ENCODE measurements around the gene TMEFF1.

The TMEFF1 gene

DNA sequence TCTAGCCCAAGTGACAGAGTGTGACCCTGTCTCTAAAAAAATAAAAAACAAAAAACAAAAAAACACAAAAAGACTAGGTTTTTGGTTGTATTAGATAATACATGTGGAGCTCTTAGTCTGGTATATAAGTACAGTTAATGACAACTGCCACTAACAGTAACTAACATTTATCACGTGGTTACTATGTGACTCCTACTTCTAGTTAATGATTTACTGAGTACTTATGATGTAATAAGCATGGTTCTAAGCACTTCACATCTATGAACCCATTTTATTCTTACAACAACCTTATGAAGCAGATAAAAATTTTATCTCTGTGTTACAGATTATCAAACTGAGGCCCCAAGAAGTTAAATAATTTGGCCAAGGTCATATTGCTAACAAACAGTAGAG is 6.1 kb upstream of the TMEFF1 start:
- no peak for TF ChIP-seq GLIS3 (CRISPR knock-in tag; IDR thresholded peaks at IDR 0.05)
- no peak for TF ChIP-seq ZNF565 (CRISPR knock-in tag; conservative IDR thresholded peaks at IDR 0.05; ENCODE audit: low read depth)
- TF ChIP-seq ZFP3 (CRISPR knock-in tag; IDR thresholded peaks at IDR 0.05) = no peak
- TF ChIP-seq ARNTL (CRISPR knock-in tag; IDR thresholded peaks at IDR 0.05; ENCODE audit: borderline replicate concordance, low read depth) = no peak
- TF ChIP-seq CSDC2 (CRISPR knock-in tag; IDR thresholded peaks at IDR 0.05) = no peak
- no peak for TF ChIP-seq TOX (CRISPR knock-in tag; IDR thresholded peaks at IDR 0.05; ENCODE audit: borderline replicate concordance)
- TF ChIP-seq, protein P1, sequence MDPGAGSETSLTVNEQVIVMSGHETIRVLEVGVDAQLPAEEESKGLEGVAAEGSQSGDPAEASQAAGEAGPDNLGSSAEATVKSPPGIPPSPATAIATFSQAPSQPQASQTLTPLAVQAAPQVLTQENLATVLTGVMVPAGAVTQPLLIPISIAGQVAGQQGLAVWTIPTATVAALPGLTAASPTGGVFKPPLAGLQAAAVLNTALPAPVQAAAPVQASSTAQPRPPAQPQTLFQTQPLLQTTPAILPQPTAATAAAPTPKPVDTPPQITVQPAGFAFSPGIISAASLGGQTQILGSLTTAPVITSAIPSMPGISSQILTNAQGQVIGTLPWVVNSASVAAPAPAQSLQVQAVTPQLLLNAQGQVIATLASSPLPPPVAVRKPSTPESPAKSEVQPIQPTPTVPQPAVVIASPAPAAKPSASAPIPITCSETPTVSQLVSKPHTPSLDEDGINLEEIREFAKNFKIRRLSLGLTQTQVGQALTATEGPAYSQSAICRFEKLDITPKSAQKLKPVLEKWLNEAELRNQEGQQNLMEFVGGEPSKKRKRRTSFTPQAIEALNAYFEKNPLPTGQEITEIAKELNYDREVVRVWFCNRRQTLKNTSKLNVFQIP (CRISPR knock-in tag; IDR thresholded peaks at IDR 0.05; ENCODE audit: borderline replicate concordance, low read depth) = no peak
- TF ChIP-seq, protein P2, sequence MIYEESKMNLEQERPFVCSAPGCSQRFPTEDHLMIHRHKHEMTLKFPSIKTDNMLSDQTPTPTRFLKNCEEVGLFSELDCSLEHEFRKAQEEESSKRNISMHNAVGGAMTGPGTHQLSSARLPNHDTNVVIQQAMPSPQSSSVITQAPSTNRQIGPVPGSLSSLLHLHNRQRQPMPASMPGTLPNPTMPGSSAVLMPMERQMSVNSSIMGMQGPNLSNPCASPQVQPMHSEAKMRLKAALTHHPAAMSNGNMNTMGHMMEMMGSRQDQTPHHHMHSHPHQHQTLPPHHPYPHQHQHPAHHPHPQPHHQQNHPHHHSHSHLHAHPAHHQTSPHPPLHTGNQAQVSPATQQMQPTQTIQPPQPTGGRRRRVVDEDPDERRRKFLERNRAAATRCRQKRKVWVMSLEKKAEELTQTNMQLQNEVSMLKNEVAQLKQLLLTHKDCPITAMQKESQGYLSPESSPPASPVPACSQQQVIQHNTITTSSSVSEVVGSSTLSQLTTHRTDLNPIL (CRISPR knock-in tag; IDR thresholded peaks at IDR 0.05; ENCODE audit: low read depth) = no peak
- no peak for TF ChIP-seq PPARA (CRISPR knock-in tag; IDR thresholded peaks at IDR 0.05; ENCODE audit: borderline replicate concordance)
- TF ChIP-seq, protein P3, sequence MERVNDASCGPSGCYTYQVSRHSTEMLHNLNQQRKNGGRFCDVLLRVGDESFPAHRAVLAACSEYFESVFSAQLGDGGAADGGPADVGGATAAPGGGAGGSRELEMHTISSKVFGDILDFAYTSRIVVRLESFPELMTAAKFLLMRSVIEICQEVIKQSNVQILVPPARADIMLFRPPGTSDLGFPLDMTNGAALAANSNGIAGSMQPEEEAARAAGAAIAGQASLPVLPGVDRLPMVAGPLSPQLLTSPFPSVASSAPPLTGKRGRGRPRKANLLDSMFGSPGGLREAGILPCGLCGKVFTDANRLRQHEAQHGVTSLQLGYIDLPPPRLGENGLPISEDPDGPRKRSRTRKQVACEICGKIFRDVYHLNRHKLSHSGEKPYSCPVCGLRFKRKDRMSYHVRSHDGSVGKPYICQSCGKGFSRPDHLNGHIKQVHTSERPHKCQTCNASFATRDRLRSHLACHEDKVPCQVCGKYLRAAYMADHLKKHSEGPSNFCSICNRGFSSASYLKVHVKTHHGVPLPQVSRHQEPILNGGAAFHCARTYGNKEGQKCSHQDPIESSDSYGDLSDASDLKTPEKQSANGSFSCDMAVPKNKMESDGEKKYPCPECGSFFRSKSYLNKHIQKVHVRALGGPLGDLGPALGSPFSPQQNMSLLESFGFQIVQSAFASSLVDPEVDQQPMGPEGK (CRISPR knock-in tag; IDR thresholded peaks at IDR 0.05; ENCODE audit: borderline replicate concordance) = no peak
- no peak for TF ChIP-seq TCF4 (CRISPR knock-in tag; IDR thresholded peaks at IDR 0.05; ENCODE audit: borderline replicate concordance)
- no peak for TF ChIP-seq ZNF70 (CRISPR knock-in tag; IDR thresholded peaks at IDR 0.05)
- no peak for TF ChIP-seq SNAI2 (CRISPR knock-in tag; IDR thresholded peaks at IDR 0.05)
- TF ChIP-seq ZC3H10 (CRISPR knock-in tag; IDR thresholded peaks at IDR 0.05) = no peak
- TF ChIP-seq BACH2 (CRISPR knock-in tag; IDR thresholded peaks at IDR 0.05; ENCODE audit: borderline replicate concordance) = no peak
- no peak for TF ChIP-seq ISL1 (CRISPR knock-in tag; IDR thresholded peaks at IDR 0.05)
- TF ChIP-seq, protein P4, sequence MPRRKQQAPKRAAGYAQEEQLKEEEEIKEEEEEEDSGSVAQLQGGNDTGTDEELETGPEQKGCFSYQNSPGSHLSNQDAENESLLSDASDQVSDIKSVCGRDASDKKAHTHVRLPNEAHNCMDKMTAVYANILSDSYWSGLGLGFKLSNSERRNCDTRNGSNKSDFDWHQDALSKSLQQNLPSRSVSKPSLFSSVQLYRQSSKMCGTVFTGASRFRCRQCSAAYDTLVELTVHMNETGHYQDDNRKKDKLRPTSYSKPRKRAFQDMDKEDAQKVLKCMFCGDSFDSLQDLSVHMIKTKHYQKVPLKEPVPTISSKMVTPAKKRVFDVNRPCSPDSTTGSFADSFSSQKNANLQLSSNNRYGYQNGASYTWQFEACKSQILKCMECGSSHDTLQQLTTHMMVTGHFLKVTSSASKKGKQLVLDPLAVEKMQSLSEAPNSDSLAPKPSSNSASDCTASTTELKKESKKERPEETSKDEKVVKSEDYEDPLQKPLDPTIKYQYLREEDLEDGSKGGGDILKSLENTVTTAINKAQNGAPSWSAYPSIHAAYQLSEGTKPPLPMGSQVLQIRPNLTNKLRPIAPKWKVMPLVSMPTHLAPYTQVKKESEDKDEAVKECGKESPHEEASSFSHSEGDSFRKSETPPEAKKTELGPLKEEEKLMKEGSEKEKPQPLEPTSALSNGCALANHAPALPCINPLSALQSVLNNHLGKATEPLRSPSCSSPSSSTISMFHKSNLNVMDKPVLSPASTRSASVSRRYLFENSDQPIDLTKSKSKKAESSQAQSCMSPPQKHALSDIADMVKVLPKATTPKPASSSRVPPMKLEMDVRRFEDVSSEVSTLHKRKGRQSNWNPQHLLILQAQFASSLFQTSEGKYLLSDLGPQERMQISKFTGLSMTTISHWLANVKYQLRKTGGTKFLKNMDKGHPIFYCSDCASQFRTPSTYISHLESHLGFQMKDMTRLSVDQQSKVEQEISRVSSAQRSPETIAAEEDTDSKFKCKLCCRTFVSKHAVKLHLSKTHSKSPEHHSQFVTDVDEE (CRISPR knock-in tag; IDR thresholded peaks at IDR 0.05) = no peak
- TF ChIP-seq OSR1 (CRISPR knock-in tag; IDR thresholded peaks at IDR 0.05) = no peak
- TF ChIP-seq, protein P5, sequence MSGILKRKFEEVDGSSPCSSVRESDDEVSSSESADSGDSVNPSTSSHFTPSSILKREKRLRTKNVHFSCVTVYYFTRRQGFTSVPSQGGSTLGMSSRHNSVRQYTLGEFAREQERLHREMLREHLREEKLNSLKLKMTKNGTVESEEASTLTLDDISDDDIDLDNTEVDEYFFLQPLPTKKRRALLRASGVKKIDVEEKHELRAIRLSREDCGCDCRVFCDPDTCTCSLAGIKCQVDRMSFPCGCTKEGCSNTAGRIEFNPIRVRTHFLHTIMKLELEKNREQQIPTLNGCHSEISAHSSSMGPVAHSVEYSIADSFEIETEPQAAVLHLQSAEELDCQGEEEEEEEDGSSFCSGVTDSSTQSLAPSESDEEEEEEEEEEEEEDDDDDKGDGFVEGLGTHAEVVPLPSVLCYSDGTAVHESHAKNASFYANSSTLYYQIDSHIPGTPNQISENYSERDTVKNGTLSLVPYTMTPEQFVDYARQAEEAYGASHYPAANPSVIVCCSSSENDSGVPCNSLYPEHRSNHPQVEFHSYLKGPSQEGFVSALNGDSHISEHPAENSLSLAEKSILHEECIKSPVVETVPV (CRISPR knock-in tag; IDR thresholded peaks at IDR 0.05) = no peak
- TF ChIP-seq ZFP30 (CRISPR knock-in tag; IDR thresholded peaks at IDR 0.05) = no peak
- no peak for ATAC-seq

DNA sequence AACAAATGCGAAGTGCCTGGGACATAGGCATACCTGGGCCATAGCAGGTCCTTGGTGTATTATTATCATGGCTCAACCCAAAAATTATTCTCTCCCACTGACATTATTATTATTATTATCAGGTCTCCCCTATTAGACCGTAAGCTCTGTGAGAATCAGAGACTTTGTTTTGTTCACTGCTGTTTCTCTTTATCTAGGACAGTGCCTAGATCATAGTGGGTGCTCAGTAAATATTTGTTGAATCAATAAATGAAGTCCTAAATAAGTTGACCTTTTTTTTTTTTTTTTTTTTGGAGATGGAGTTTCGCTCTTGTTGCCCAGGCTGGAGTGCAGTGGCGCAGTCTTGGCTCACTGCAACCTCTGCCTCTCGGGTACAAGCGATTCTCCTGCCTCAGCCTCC is 4.9 kb upstream of the TMEFF1 start:
- TF ChIP-seq ZFP30 (CRISPR knock-in tag; IDR thresholded peaks at IDR 0.05) (no peak), ESRRG (CRISPR knock-in tag; IDR thresholded peaks at IDR 0.05) (no peak)
- TF ChIP-seq, protein P5 (CRISPR knock-in tag; IDR thresholded peaks at IDR 0.05) = no peak
- ATAC-seq = no peak

All from SK-N-SH treated with all-trans-retinoic acid at 6 μM for 48 hours (cell line).